ENCODE measurements around the gene NOC2L. TPM values are rescaled to one million over a fixed set of nuclear protein-coding genes. Genes with fewer than 3 reads are reported as not detected.
A peak's percentile ranks its signal among the peaks of the same experiment; 100 is the strongest.

NOC2L gene
- total and polyA plus RNA-seq, 9 of the 15 experiments (the other 6 are each of a cell fraction or from before 2014, with no cell fraction given), result 4.0 to 410 (median 200) TPM

GRCh38 chr1:953524-954320 is 5.3 kb downstream of the NOC2L start:
- TF ChIP-seq RBFOX2 (IDR thresholded peaks at IDR 0.05; ENCODE audit: low read depth, low read length), result peak; percentile 58
- peak; percentile 6; the same call in 1 of the 2 replicates for TF ChIP-seq POLR2G (IDR thresholded peaks at IDR 0.05; ENCODE audit: low read depth, low read length)
- TF ChIP-seq ZBTB11 (CRISPR knock-in tag; IDR thresholded peaks at IDR 0.05), result no peak
- H3K9me1 ChIP-seq (ENCODE audit: control insufficient read depth, insufficient read depth, low read length), result no peaks in the 10 kb centered on the region
- POLR2A ChIA-PET, result interaction anchor here (1.4 kb wide), 1 partner anchor 11 kb away, joined by 3 read pairs; no protein-coding TSS in a partner anchor
- peaks cover 91% of the 10 kb centered on the region for H3K36me3 ChIP-seq (ENCODE audit: control insufficient read depth, insufficient read depth, low read length)
- no peak overlapping the region for H3K4me3 ChIP-seq
- H2AFZ ChIP-seq (ENCODE audit: low read depth, low read length), result no peak overlapping the region
- peaks cover 32% of the 10 kb centered on the region for H3K79me2 ChIP-seq (ENCODE audit: control insufficient read depth, insufficient read depth, low read length)
- in situ Hi-C loops (cut with MboI), result no loop called here
- H3K27ac ChIP-seq (ENCODE audit: extremely low read depth, low read depth, low read length), result no peak overlapping the region
- FAIRE-seq (no peak), ATAC-seq (no peak), DNase-seq (ENCODE audit: extremely low read depth in 1 of 4, low spot score in 3 of 4) (no peak)
- peaks cover 7 to 51% of the 10 kb centered on the region in 2 experiments; a peak in 3 of 5 replicates for H3K4me1 ChIP-seq (replicated peaks in 1 of 2; ENCODE audit: control insufficient read depth in 2 of 2, insufficient read depth in 2 of 2, low read length in 2 of 2)
- no peaks in the 10 kb centered on the region for H3K27me3 ChIP-seq (ENCODE audit: control insufficient read depth in 2 of 2, insufficient read depth in 2 of 2, low read length in 2 of 2)
- peaks cover 14% of the 10 kb centered on the region for H4K20me1 ChIP-seq (replicated peaks; ENCODE audit: control insufficient read depth, insufficient read depth, low read length)
- no peaks in the 10 kb centered on the region for H3K9me3 ChIP-seq (replicated peaks; ENCODE audit: control insufficient read depth, insufficient read depth, low read depth, low read length)
- CTCF ChIA-PET (ENCODE audit: low intra/inter-chr PET ratio), result no interaction called here
- H3K9ac ChIP-seq (ENCODE audit: insufficient read depth in 1 of 2, low read depth in 2 of 2, low read length in 2 of 2), result no peak overlapping the region
- WGBS (ENCODE audit: insufficient coverage, low coverage, missing lambda C conversion rate), result 93% methylated on average over 32 of the region's 32 CpGs
- intact Hi-C loops (cut with micrococcal nuclease), result no loop called here
- H3K4me2 ChIP-seq (ENCODE audit: insufficient read depth, low read length), result no peak overlapping the region
- no TSS peak for BruUV-seq (replicated peaks)
